ENCODE data around the gene HOXA13.

The HOXA13 gene

GRCh38 chr7:27193335-27194001 lies 6.4 kb downstream of the HOXA13 start:
- Histone ChIP-seq H3K18ac (ENCODE audit: low read length) (no peak overlapping the region), H3K4me2 (ENCODE audit: low read length) (peak overlapping the region; percentile 29), H3K4ac (ENCODE audit: low read depth, low read length) (no peak overlapping the region), H3K9ac (ENCODE audit: low read length) (no peak overlapping the region), H2AFZ (ENCODE audit: insufficient read depth, low read length, poor library complexity) (no peak overlapping the region), H4K8ac (ENCODE audit: low read depth, low read length) (no peak overlapping the region), H2BK5ac (ENCODE audit: low read depth, low read length, poor library complexity) (no peak overlapping the region), H3K79me2 (ENCODE audit: control insufficient read depth, insufficient read depth, low read length, poor library complexity) (no peaks in the 10 kb centered on the region), H3K4me1 (ENCODE audit: control insufficient read depth in 1 of 2, insufficient read depth in 2 of 2, low read length in 2 of 2) (peaks cover 7 to 11% of the 10 kb centered on the region in 2 experiments), H4K12ac (ENCODE audit: low read depth, low read length) (no peak overlapping the region), H3K36me3 (ENCODE audit: control insufficient read depth in 1 of 2, insufficient read depth in 2 of 2, low read length in 2 of 2) (no peaks in the 10 kb centered on the region), H3K14ac (ENCODE audit: low read length) (no peak overlapping the region), H2AK5ac (ENCODE audit: low read length) (no peak overlapping the region), H3K9me3 (ENCODE audit: insufficient read depth, low read depth, low read length) (peaks cover 5% of the 10 kb centered on the region), H3K27ac (ENCODE audit: low read depth, low read length) (no peak overlapping the region), H3K27me3 (ENCODE audit: insufficient read depth, low read length) (peaks cover 70% of the 10 kb centered on the region), H3K79me1 (ENCODE audit: low read length) (peaks cover under 1% of the 10 kb centered on the region), H4K91ac (ENCODE audit: low read depth, low read length) (no peak overlapping the region), H3K23ac (ENCODE audit: low read length) (no peak overlapping the region), H2BK120ac (ENCODE audit: insufficient read depth, low read length, poor library complexity) (no peak overlapping the region), H3K4me3 (ENCODE audit: low read depth, low read length) (no peak overlapping the region), H2BK12ac (ENCODE audit: low read length) (no peak overlapping the region)
- WGBS (ENCODE audit: extremely low coverage, insufficient coverage, insufficient read length) = no CpG with 5 or more reads among the region's 29 CpGs
- DNase-seq = no peak

GRCh38 chr7:27192546-27193334 lies 7.2 kb downstream of the HOXA13 start:
- Histone ChIP-seq H3K9ac (ENCODE audit: low read length) (no peak overlapping the region), H2AFZ (ENCODE audit: insufficient read depth, low read length, poor library complexity) (no peak overlapping the region), H3K4me2 (ENCODE audit: low read length) (peak overlapping the region; percentile 32), H3K4me3 (ENCODE audit: low read depth, low read length) (no peak overlapping the region), H2BK5ac (ENCODE audit: low read depth, low read length, poor library complexity) (no peak overlapping the region), H3K79me1 (ENCODE audit: low read length) (peaks cover 3% of the 10 kb centered on the region), H4K91ac (ENCODE audit: low read depth, low read length) (no peak overlapping the region), H2AK5ac (ENCODE audit: low read length) (no peak overlapping the region), H3K14ac (ENCODE audit: low read length) (no peak overlapping the region), H4K8ac (ENCODE audit: low read depth, low read length) (no peak overlapping the region), H3K23ac (ENCODE audit: low read length) (no peak overlapping the region), H3K4me1 (ENCODE audit: control insufficient read depth in 1 of 2, insufficient read depth in 2 of 2, low read length in 2 of 2) (peaks cover 10 to 16% of the 10 kb centered on the region in 2 experiments), H4K12ac (ENCODE audit: low read depth, low read length) (no peak overlapping the region), H3K27me3 (ENCODE audit: insufficient read depth, low read length) (peaks cover 70% of the 10 kb centered on the region), H3K9me3 (ENCODE audit: insufficient read depth, low read depth, low read length) (peaks cover 8% of the 10 kb centered on the region), H2BK120ac (ENCODE audit: insufficient read depth, low read length, poor library complexity) (no peak overlapping the region), H2BK12ac (ENCODE audit: low read length) (no peak overlapping the region), H3K18ac (ENCODE audit: low read length) (no peak overlapping the region), H3K36me3 (ENCODE audit: control insufficient read depth in 1 of 2, insufficient read depth in 2 of 2, low read length in 2 of 2) (no peaks in the 10 kb centered on the region), H3K4ac (ENCODE audit: low read depth, low read length) (no peak overlapping the region), H3K79me2 (ENCODE audit: control insufficient read depth, insufficient read depth, low read length, poor library complexity) (no peaks in the 10 kb centered on the region), H3K27ac (ENCODE audit: low read depth, low read length) (no peak overlapping the region)
- WGBS (ENCODE audit: extremely low coverage, insufficient coverage, insufficient read length) = no CpG with 5 or more reads among the region's 78 CpGs
- no peak for DNase-seq

- Histone ChIP-seq H3K4me2 (ENCODE audit: low read length) (peak overlapping the region; percentile 32), H3K4ac (ENCODE audit: low read depth, low read length) (no peak overlapping the region), H3K4me1 (ENCODE audit: control insufficient read depth in 1 of 2, insufficient read depth in 2 of 2, low read length in 2 of 2) (peaks cover 10 to 16% of the 10 kb centered on the region in 2 experiments), H3K79me1 (ENCODE audit: low read length) (peaks cover 3% of the 10 kb centered on the region), H4K91ac (ENCODE audit: low read depth, low read length) (no peak overlapping the region), H3K27ac (ENCODE audit: low read depth, low read length) (no peak overlapping the region), H4K8ac (ENCODE audit: low read depth, low read length) (no peak overlapping the region), H3K18ac (ENCODE audit: low read length) (no peak overlapping the region), H3K23ac (ENCODE audit: low read length) (no peak overlapping the region), H3K36me3 (ENCODE audit: control insufficient read depth in 1 of 2, insufficient read depth in 2 of 2, low read length in 2 of 2) (no peaks in the 10 kb centered on the region), H2AK5ac (ENCODE audit: low read length) (no peak overlapping the region), H3K9ac (ENCODE audit: low read length) (no peak overlapping the region), H2BK5ac (ENCODE audit: low read depth, low read length, poor library complexity) (no peak overlapping the region), H2BK12ac (ENCODE audit: low read length) (no peak overlapping the region), H2AFZ (ENCODE audit: insufficient read depth, low read length, poor library complexity) (no peak overlapping the region), H3K9me3 (ENCODE audit: insufficient read depth, low read depth, low read length) (peaks cover 8% of the 10 kb centered on the region), H3K79me2 (ENCODE audit: control insufficient read depth, insufficient read depth, low read length, poor library complexity) (no peaks in the 10 kb centered on the region), H2BK120ac (ENCODE audit: insufficient read depth, low read length, poor library complexity) (no peak overlapping the region), H3K14ac (ENCODE audit: low read length) (no peak overlapping the region), H3K27me3 (ENCODE audit: insufficient read depth, low read length) (peaks cover 74% of the 10 kb centered on the region), H3K4me3 (ENCODE audit: low read depth, low read length) (no peak overlapping the region), H4K12ac (ENCODE audit: low read depth, low read length) (no peak overlapping the region)
- DNase-seq = no peak
- no CpG with 5 or more reads among the region's 42 CpGs for WGBS (ENCODE audit: extremely low coverage, insufficient coverage, insufficient read length)
Measured at GRCh38 chr7:27191833-27192545, 7.9 kb downstream of the HOXA13 start.

GRCh38 chr7:27191161-27191731 lies 8.6 kb downstream of the HOXA13 start:
- H3K36me3 ChIP-seq (ENCODE audit: control insufficient read depth in 1 of 2, insufficient read depth in 2 of 2, low read length in 2 of 2) = no peaks in the 10 kb centered on the region
- H3K27ac ChIP-seq (ENCODE audit: low read depth, low read length) = no peak overlapping the region
- H2BK120ac ChIP-seq (ENCODE audit: insufficient read depth, low read length, poor library complexity) = no peak overlapping the region
- H3K14ac ChIP-seq (ENCODE audit: low read length) = no peak overlapping the region
- DNase-seq = no peak
- H3K27me3 ChIP-seq (ENCODE audit: insufficient read depth, low read length) = peaks cover 75% of the 10 kb centered on the region
- H2AFZ ChIP-seq (ENCODE audit: insufficient read depth, low read length, poor library complexity) = no peak overlapping the region
- no peak overlapping the region for H4K8ac ChIP-seq (ENCODE audit: low read depth, low read length)
- H3K79me1 ChIP-seq (ENCODE audit: low read length) = peaks cover 3% of the 10 kb centered on the region
- H2AK5ac ChIP-seq (ENCODE audit: low read length) = no peak overlapping the region
- peaks cover 8% of the 10 kb centered on the region for H3K9me3 ChIP-seq (ENCODE audit: insufficient read depth, low read depth, low read length)
- no peak overlapping the region for H4K12ac ChIP-seq (ENCODE audit: low read depth, low read length)
- no peak overlapping the region for H3K4me3 ChIP-seq (ENCODE audit: low read depth, low read length)
- WGBS (ENCODE audit: extremely low coverage, insufficient coverage, insufficient read length) = no CpG with 5 or more reads among the region's 15 CpGs
- no peak overlapping the region for H3K4ac ChIP-seq (ENCODE audit: low read depth, low read length)
- H3K18ac ChIP-seq (ENCODE audit: low read length) = no peak overlapping the region
- no peaks in the 10 kb centered on the region for H3K79me2 ChIP-seq (ENCODE audit: control insufficient read depth, insufficient read depth, low read length, poor library complexity)
- no peak overlapping the region for H3K4me2 ChIP-seq (ENCODE audit: low read length)
- no peak overlapping the region for H3K23ac ChIP-seq (ENCODE audit: low read length)
- no peak overlapping the region for H3K9ac ChIP-seq (ENCODE audit: low read length)
- H2BK5ac ChIP-seq (ENCODE audit: low read depth, low read length, poor library complexity) = no peak overlapping the region
- peaks cover 10 to 16% of the 10 kb centered on the region in 2 experiments for H3K4me1 ChIP-seq (ENCODE audit: control insufficient read depth in 1 of 2, insufficient read depth in 2 of 2, low read length in 2 of 2)
- no peak overlapping the region for H4K91ac ChIP-seq (ENCODE audit: low read depth, low read length)
- no peak overlapping the region for H2BK12ac ChIP-seq (ENCODE audit: low read length)
